ENCODE results near the gene PLEKHB1.

DNA sequence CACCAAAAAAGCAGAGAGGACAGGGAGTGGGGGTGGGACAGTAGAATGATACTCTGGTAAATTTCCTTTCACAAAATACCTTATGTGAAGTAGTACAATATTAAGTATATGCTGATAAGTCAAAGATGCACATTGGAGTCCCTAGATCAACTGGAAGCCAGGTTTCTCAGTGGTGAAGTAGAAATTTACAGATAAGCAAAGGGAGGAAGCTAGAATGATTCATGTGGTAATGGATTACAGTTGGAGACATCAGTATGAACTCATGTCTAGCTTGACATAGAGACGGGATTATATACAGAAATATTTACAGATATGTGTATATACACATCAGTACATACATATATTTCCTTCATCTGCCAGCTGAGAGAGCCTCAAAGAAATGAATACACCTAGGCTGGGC lies 21.5 kb downstream of the PLEKHB1 start:
- TF ChIP-seq CTCF (IDR thresholded peaks at IDR 0.05): no peak
- no peak for TF ChIP-seq EZH2 (IDR thresholded peaks at IDR 0.05)
- no peak for TF ChIP-seq EZH2phosphoT487 (IDR thresholded peaks at IDR 0.05)

All from neural progenitor cell (in vitro differentiated cells).